K562 (cell line): ENCODE data around the gene PALLD. TPM values are rescaled to one million over a fixed set of nuclear protein-coding genes. Genes with fewer than 3 reads are reported as not detected.

Source experiments
- ATAC-seq: fragments of 200-7000 bp; cut with Tn5 transposase; 3 replicates; pipeline ENCODE4 v1.9.1; 2020; ENCODE audit warnings: moderate library complexity
- BruUV-seq: library from RNA; stranded (reverse); fragments of 400-500 nt; replicated peaks from 2 replicates; lab custom pipeline; 2021; lab: Mats Ljungman, UMichigan
- CTCF ChIA-PET: fragments of 300-600 bp; formaldehyde crosslinking; extraction: SDS; loops from one replicate; lab custom pipeline; 2021; ENCODE audit warnings: low intra/inter-chr PET ratio; lab: Yijun Ruan, JAX
- POLR2A ChIA-PET: fragments of 300-600, 350-650 bp; sonication (Branson Sonifier 250); formaldehyde crosslinking; extraction: SDS; loops from one replicate; lab custom pipeline; 2021; ENCODE audit warnings: antibody characterized with exemption, inconsistent platforms; lab: Yijun Ruan, JAX
- DNase-seq, 4 experiments: peaks; one replicate each; pipeline versions ENCODE4 v3.0.0 to v3.0.0-alpha.2; 2011 to 2018; ENCODE audit warnings: low spot score in 3 of 4, mixed read lengths in 3 of 4; ENCODE audit errors: extremely low read depth in 1 of 4
- FAIRE-seq: peaks from 2 replicates; lab custom pipeline; 2011; peaks lifted over from hg19 to GRCh38; lab: Jason Lieb, UNC
- H2AFZ ChIP-seq: 2 replicates; pipeline ENCODE4 v1.6.0; 2011; ENCODE audit warnings: low read depth, low read length, control low read depth, inconsistent platforms
- H3K27ac ChIP-seq: fragments of 200-600 bp; 3 replicates; pipeline ENCODE4 v1.8.0; 2011; ENCODE audit warnings: low read depth, mild to moderate bottlenecking, control low read depth, inconsistent platforms, low read length, moderate library complexity, mixed read lengths; ENCODE audit errors: extremely low read depth
- H3K27me3 ChIP-seq, 2 experiments: fragments of 300-600 bp in 1 of 2; 2 replicates in 1 of 2; 3 replicates in 1 of 2; pipeline versions ENCODE4 v1.6.0 to v1.8.0; 2011; ENCODE audit warnings: inconsistent platforms in 2 of 2, low read length in 2 of 2, mild to moderate bottlenecking in 1 of 2, mixed read lengths in 1 of 2, moderate library complexity in 1 of 2; ENCODE audit not compliant: control insufficient read depth in 2 of 2, insufficient read depth in 2 of 2
- H3K36me3 ChIP-seq: fragments of 300-600 bp; 3 replicates; pipeline ENCODE4 v1.8.0; 2011; ENCODE audit warnings: mild to moderate bottlenecking, low read length, inconsistent platforms; ENCODE audit not compliant: control insufficient read depth, insufficient read depth
- H3K4me1 ChIP-seq, 2 experiments: fragments of 200-600 bp in 1 of 2; replicated peaks in 1 of 2; 2 replicates in 1 of 2; 3 replicates in 1 of 2; pipeline versions ENCODE4 v1.5.1 to v1.8.0; 2011; ENCODE audit warnings: inconsistent platforms in 2 of 2, low read length in 2 of 2, mild to moderate bottlenecking in 1 of 2, mixed read lengths in 1 of 2, moderate library complexity in 1 of 2; ENCODE audit not compliant: control insufficient read depth in 2 of 2, insufficient read depth in 2 of 2
- H3K4me2 ChIP-seq: 2 replicates; pipeline ENCODE4 v1.6.1; 2011; ENCODE audit warnings: low read length, control low read depth, inconsistent platforms, mixed read lengths; ENCODE audit not compliant: insufficient read depth
- H3K4me3 ChIP-seq: fragments of 200-600 bp; sonication (generic), shearing (Covaris generic); 2 replicates; pipeline ENCODE4 v1.5.1; 2016; ENCODE audit warnings: control low read depth, inconsistent platforms
- H3K79me2 ChIP-seq: fragments of 200-600 bp; 3 replicates; pipeline ENCODE4 v1.8.0; 2011; ENCODE audit warnings: low read length, inconsistent platforms; ENCODE audit not compliant: control insufficient read depth, insufficient read depth
- H3K9ac ChIP-seq, 2 experiments: 2 replicates each; pipeline versions ENCODE4 v1.6.0 to v1.6.1; 2011; ENCODE audit warnings: low read depth in 2 of 2, low read length in 2 of 2, control low read depth in 1 of 2, inconsistent platforms in 1 of 2, mild to moderate bottlenecking in 1 of 2, mixed read lengths in 1 of 2; ENCODE audit not compliant: insufficient read depth in 1 of 2
- H3K9me1 ChIP-seq: one replicate; pipeline ENCODE4 v1.6.0; 2011; ENCODE audit warnings: inconsistent platforms, mild to moderate bottlenecking, low read length, moderate library complexity; ENCODE audit not compliant: control insufficient read depth, insufficient read depth
- H3K9me3 ChIP-seq: replicated peaks from 2 replicates; pipeline ENCODE4 v1.5.1; 2011; ENCODE audit warnings: low read depth, low read length, inconsistent platforms; ENCODE audit not compliant: control insufficient read depth, insufficient read depth
- H4K20me1 ChIP-seq: replicated peaks from 2 replicates; pipeline ENCODE4 v1.6.1; 2011; ENCODE audit warnings: low read length, inconsistent platforms, mixed read lengths; ENCODE audit not compliant: control insufficient read depth, insufficient read depth
- HMG20A ChIP-seq: fragments of 450-650 bp; formaldehyde crosslinking; conservative IDR thresholded peaks from 2 replicates; pipeline ENCODE4 v1.4.0; 2020; ENCODE audit warnings: mild to moderate bottlenecking, mixed read lengths
- HNRNPUL1 ChIP-seq: fragments of 200-400 bp; formaldehyde crosslinking; IDR thresholded peaks from 2 replicates; pipeline ENCODE4 v1.6.1; 2017; ENCODE audit warnings: low read length
- MCM3 ChIP-seq: fragments of 450-650 bp; IDR thresholded peaks from 2 replicates; pipeline ENCODE4 v1.6.1; 2016
- NR1H2 ChIP-seq: sonication (generic); formaldehyde crosslinking; IDR thresholded peaks from 2 replicates; pipeline ENCODE4 v1.4.0; 2020; ENCODE audit warnings: mild to moderate bottlenecking, missing genetic modification reagents
- ZNF140 ChIP-seq: fragments of 250-450 bp; sonication (Bioruptor Pico); IDR thresholded peaks from 2 replicates; pipeline ENCODE4 v1.8.0; 2021; ENCODE audit warnings: moderate library complexity, mild to moderate bottlenecking, inconsistent platforms
- ZNF707 ChIP-seq: fragments of 250-450 bp; sonication (Bioruptor Pico); conservative IDR thresholded peaks from 2 replicates; pipeline ENCODE4 v1.8.0; 2022; ENCODE audit warnings: inconsistent platforms, mild to moderate bottlenecking, moderate library complexity
- WGBS: fragments of 100-300 bp; shearing (Covaris generic); methylation state at CpG from one replicate; pipeline ENCODE4 v1.1.6; 2016; ENCODE audit warnings: low coverage, mixed read lengths; ENCODE audit not compliant: insufficient coverage; ENCODE audit errors: missing lambda C conversion rate; 5-methylcytosine and 5-hydroxymethylcytosine counted together
- in situ Hi-C: fragments of 300-500 bp; cut with MboI; formaldehyde crosslinking; loops from 4 replicates; pipeline ENCODE4 v1.15.0; 2018; ENCODE audit warnings: inconsistent platforms, mixed read lengths
- intact Hi-C: fragments of 100-400 bp; cut with micrococcal nuclease; formaldehyde crosslinking; loops from 2 replicates; pipeline ENCODE4 v1.14.2; 2022
- polyA plus RNA-seq, 8 experiments: library from polyadenylated mRNA; depleted of rRNA in 4 of 8; stranded (reverse) in 5 of 8; unstranded in 3 of 8; fragments of >200 nt; fragmentation: Nextera tagmentation in 2 of 8; fragmentation: Illumina TruSeq in 1 of 8; extraction: Ambion mirVana in 2 of 8; extraction: Trizol in 1 of 8; gene quantifications; 2 replicates each; pipeline versions ENCODE4 v1.2.1 to v1.2.3, GENCODE V29; 2011 to 2014; ENCODE audit warnings: inconsistent platforms in 1 of 8, missing spikeins in 1 of 8
- total RNA-seq, 7 experiments: library from RNA; depleted of rRNA in 6 of 7; stranded (reverse); fragments of >200 nt in 6 of 7; fragmentation: Illumina TruSeq in 2 of 7; extraction: Trizol in 2 of 7; gene quantifications; 2 replicates each; pipeline versions ENCODE4 v1.2.1 to v1.2.3, GENCODE V29; 2011 to 2021; ENCODE audit warnings: low replicate concordance in 1 of 7
- TF ChIP-seq, protein P1 (sequence below): sonication (generic); formaldehyde crosslinking; IDR thresholded peaks from 2 replicates; pipeline ENCODE4 v1.8.0; 2022; ENCODE audit warnings: missing genetic modification reagents, mild to moderate bottlenecking, moderate library complexity, borderline replicate concordance
- TF ChIP-seq, protein P2 (sequence below): fragments of 450-650 bp; IDR thresholded peaks from 2 replicates; pipeline ENCODE4 v1.6.1; 2016; ENCODE audit warnings: missing biosample characterization, missing genetic modification characterization
- TF ChIP-seq, protein P3 (sequence below): fragments of 200-800 bp; sonication (Bioruptor generic); IDR thresholded peaks from 2 replicates; pipeline ENCODE4 v1.6.1; 2017; ENCODE audit warnings: missing genetic modification characterization, missing compliant biosample characterization

The PALLD gene
- total and polyA plus RNA-seq, 9 of the 15 experiments (the other 6 are each of a cell fraction or from before 2014, with no cell fraction given): 0.01 to 0.35 (median 0.06) TPM; not detected in 3

DNA sequence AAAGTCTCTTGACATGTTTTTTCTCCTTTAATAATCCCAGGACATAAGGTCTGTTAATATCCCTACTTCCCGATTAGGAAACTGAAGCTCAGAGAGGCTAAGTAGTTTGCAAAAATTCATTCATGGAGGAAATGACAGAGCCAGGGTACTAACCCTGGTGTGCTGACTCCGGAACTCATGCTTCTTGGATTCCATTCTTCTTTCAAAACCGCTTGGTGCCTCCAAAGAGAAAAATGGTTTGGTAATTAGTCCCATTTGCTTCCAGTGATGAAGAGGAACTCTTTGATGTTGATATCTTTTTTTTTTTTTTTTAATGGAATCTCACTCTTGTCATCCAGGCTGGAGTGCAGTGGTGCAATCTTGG lies 146.9 kb downstream of the PALLD start (continued):
- TF ChIP-seq, protein P1, sequence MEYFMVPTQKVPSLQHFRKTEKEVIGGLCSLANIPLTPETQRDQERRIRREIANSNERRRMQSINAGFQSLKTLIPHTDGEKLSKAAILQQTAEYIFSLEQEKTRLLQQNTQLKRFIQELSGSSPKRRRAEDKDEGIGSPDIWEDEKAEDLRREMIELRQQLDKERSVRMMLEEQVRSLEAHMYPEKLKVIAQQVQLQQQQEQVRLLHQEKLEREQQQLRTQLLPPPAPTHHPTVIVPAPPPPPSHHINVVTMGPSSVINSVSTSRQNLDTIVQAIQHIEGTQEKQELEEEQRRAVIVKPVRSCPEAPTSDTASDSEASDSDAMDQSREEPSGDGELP (CRISPR knock-in tag): no peak
- TF ChIP-seq, protein P2, sequence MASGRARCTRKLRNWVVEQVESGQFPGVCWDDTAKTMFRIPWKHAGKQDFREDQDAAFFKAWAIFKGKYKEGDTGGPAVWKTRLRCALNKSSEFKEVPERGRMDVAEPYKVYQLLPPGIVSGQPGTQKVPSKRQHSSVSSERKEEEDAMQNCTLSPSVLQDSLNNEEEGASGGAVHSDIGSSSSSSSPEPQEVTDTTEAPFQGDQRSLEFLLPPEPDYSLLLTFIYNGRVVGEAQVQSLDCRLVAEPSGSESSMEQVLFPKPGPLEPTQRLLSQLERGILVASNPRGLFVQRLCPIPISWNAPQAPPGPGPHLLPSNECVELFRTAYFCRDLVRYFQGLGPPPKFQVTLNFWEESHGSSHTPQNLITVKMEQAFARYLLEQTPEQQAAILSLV: no peak
- TF ChIP-seq HMG20A (CRISPR knock-in tag): no peak
- no peak for TF ChIP-seq HNRNPUL1
- TF ChIP-seq, all 486 proteins: peak for 0

DNA sequence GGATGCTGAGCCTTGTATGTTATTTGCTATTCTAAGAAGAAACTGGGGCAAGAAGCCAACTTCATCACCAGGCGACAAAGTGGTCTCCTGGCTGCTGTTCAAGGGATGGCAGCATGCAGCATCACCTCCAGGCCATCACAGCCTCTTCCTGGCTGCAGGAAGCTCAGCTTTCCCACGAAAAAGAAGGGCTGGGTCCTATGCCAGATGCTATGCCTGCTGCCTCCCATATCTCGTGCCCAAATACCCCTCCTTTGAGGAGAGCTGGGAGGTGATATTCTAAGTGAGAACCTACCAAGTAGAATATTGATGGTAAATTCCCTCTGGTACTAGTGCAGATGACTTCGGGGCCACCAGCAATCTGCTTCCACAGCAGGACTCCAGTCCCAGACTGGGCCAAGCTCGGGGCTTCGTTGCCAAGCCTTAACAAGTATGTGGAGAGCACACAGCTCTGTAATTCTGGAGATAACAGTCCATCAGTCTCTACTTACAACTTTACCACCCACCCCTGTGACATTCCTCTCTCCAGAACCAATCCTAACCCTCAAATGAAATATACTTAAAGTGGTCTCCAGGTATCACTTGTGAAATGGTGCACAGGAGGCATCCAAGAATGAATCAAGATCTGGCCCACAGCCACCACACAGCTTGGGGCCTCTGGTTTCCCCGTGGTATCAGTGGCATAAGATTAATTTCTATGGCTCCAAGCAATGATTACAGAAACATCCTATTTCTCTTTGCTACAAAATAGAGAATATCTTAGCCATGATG lies 149.3 kb downstream of the PALLD start:
- ChIA-PET CTCF (no interaction called here), POLR2A (no interaction called here)
- FAIRE-seq (no peak), ATAC-seq (no peak), DNase-seq (no peak)
- H3K79me2 ChIP-seq: no peaks in the 10 kb centered on the region
- no peak overlapping the region for H3K27ac ChIP-seq
- H2AFZ ChIP-seq: no peak overlapping the region
- 0% methylated on average over 7 of the region's 7 CpGs for WGBS
- in situ Hi-C loops: no loop called here
- H3K9ac ChIP-seq: no peak overlapping the region
- H3K27me3 ChIP-seq: peaks cover 5 to 13% of the 10 kb centered on the region in 2 experiments; a peak in 3 of 5 replicates
- H3K4me2 ChIP-seq: no peak overlapping the region
- no peaks in the 10 kb centered on the region for H3K9me3 ChIP-seq
- H3K36me3 ChIP-seq: no peaks in the 10 kb centered on the region
- no peaks in the 10 kb centered on the region for H4K20me1 ChIP-seq
- H3K4me3 ChIP-seq: no peak overlapping the region
- TF ChIP-seq, protein P3, sequence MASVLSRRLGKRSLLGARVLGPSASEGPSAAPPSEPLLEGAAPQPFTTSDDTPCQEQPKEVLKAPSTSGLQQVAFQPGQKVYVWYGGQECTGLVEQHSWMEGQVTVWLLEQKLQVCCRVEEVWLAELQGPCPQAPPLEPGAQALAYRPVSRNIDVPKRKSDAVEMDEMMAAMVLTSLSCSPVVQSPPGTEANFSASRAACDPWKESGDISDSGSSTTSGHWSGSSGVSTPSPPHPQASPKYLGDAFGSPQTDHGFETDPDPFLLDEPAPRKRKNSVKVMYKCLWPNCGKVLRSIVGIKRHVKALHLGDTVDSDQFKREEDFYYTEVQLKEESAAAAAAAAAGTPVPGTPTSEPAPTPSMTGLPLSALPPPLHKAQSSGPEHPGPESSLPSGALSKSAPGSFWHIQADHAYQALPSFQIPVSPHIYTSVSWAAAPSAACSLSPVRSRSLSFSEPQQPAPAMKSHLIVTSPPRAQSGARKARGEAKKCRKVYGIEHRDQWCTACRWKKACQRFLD (CRISPR knock-in tag): no peak
- TF ChIP-seq ZNF707 (no peak), NR1H2 (CRISPR knock-in tag) (no peak), MCM3 (no peak), ZNF140 (CRISPR knock-in tag) (no peak)
- H3K4me1 ChIP-seq: no peaks in the 10 kb centered on the region
- no peaks in the 10 kb centered on the region for H3K9me1 ChIP-seq
- no TSS peak for BruUV-seq
- intact Hi-C loops: no loop called here
